HS-27A (cell line): Measurements from ENCODE around the gene MET.
"Not testable (repeated sequence)": the region's sequence is repeated elsewhere in the genome, so short reads cannot be mapped to it uniquely, and the experiment has no call there.

Experiments used
- DNase-seq: peaks from one replicate; pipeline ENCODE4 v3.0.0-alpha.2; 2012; ENCODE audit warnings: low read depth, missing footprints

Gene MET

GRCh38 chr7:116671681-116672595 is at the start of gene MET:
Gene MET, plus strand, starts transcription at chr7:116672196. Its CDS starts 26,889 bp downstream, at chr7:116699085.
- DNase-seq, result no peak

GRCh38 chr7:116626886-116627285 is 45.1 kb upstream of the MET start:
- DNase-seq, result no peak

- no peak for DNase-seq
Measured at GRCh38 chr7:116629051-116629463, 42.9 kb upstream of the MET start.

- no peak for DNase-seq
Measured at GRCh38 chr7:116630357-116630756, 41.6 kb upstream of the MET start.

GRCh38 chr7:116630932-116631671 is 40.9 kb upstream of the MET start:
- peak; percentile 34 for DNase-seq

GRCh38 chr7:116631676-116632075 is 40.3 kb upstream of the MET start:
- no peak for DNase-seq

GRCh38 chr7:116632384-116632783 is 39.6 kb upstream of the MET start:
- no peak for DNase-seq

GRCh38 chr7:116633131-116633988 is 38.6 kb upstream of the MET start:
- no peak for DNase-seq

- no peak for DNase-seq
Measured at GRCh38 chr7:116636997-116637396, 35.0 kb upstream of the MET start.

GRCh38 chr7:116638592-116638991 is 33.4 kb upstream of the MET start:
- not testable (repeated sequence) for DNase-seq

GRCh38 chr7:116641551-116642153 is 30.3 kb upstream of the MET start:
- DNase-seq, result no peak

- DNase-seq, result not testable (repeated sequence)
Measured at GRCh38 chr7:116643148-116643547, 28.8 kb upstream of the MET start.

GRCh38 chr7:116644628-116645027 is 27.4 kb upstream of the MET start:
- DNase-seq, result no peak

- no peak for DNase-seq
Measured at GRCh38 chr7:116647290-116647689, 24.7 kb upstream of the MET start.

GRCh38 chr7:116647861-116648260 is 24.1 kb upstream of the MET start:
- no peak for DNase-seq

- DNase-seq, result no peak
Measured at GRCh38 chr7:116650436-116650835, 21.6 kb upstream of the MET start.

GRCh38 chr7:116652793-116653192 is 19.2 kb upstream of the MET start:
- DNase-seq, result no peak

- no peak for DNase-seq
Measured at GRCh38 chr7:116653204-116653603, 18.8 kb upstream of the MET start.

GRCh38 chr7:116653646-116654045 is 18.4 kb upstream of the MET start:
- no peak for DNase-seq

GRCh38 chr7:116659248-116659647 is 12.7 kb upstream of the MET start:
- not testable (repeated sequence) for DNase-seq

- no peak for DNase-seq
Measured at GRCh38 chr7:116661865-116662264, 10.1 kb upstream of the MET start.

GRCh38 chr7:116663744-116664143 is 8.3 kb upstream of the MET start:
- DNase-seq, result no peak
